ENCODE data around the gene CD86.

The CD86 gene

GRCh38 chr3:122100083-122100482 lies 44.9 kb downstream of the CD86 start:
- no peak for DNase-seq (ENCODE audit: low read depth)
- TF ChIP-seq, protein P1, sequence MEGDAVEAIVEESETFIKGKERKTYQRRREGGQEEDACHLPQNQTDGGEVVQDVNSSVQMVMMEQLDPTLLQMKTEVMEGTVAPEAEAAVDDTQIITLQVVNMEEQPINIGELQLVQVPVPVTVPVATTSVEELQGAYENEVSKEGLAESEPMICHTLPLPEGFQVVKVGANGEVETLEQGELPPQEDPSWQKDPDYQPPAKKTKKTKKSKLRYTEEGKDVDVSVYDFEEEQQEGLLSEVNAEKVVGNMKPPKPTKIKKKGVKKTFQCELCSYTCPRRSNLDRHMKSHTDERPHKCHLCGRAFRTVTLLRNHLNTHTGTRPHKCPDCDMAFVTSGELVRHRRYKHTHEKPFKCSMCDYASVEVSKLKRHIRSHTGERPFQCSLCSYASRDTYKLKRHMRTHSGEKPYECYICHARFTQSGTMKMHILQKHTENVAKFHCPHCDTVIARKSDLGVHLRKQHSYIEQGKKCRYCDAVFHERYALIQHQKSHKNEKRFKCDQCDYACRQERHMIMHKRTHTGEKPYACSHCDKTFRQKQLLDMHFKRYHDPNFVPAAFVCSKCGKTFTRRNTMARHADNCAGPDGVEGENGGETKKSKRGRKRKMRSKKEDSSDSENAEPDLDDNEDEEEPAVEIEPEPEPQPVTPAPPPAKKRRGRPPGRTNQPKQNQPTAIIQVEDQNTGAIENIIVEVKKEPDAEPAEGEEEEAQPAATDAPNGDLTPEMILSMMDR (conservative IDR thresholded peaks at IDR 0.05; ENCODE audit: low read depth, low read length) = no peak
- no peak overlapping the region for H3K4me3 ChIP-seq (ENCODE audit: low read length)

- TF ChIP-seq, protein P1 (conservative IDR thresholded peaks at IDR 0.05; ENCODE audit: low read depth, low read length) = no peak
- H3K4me3 ChIP-seq (ENCODE audit: low read length) = no peak overlapping the region
- DNase-seq (ENCODE audit: low read depth) = no peak
Measured at GRCh38 chr3:122100591-122101463, 45.7 kb downstream of the CD86 start.

- TF ChIP-seq, protein P1 (conservative IDR thresholded peaks at IDR 0.05; ENCODE audit: low read depth, low read length) = peak; percentile 53
- peak; percentile 4 for DNase-seq (ENCODE audit: low read depth)
Measured at GRCh38 chr3:122101646-122102045, 46.5 kb downstream of the CD86 start.

DNA sequence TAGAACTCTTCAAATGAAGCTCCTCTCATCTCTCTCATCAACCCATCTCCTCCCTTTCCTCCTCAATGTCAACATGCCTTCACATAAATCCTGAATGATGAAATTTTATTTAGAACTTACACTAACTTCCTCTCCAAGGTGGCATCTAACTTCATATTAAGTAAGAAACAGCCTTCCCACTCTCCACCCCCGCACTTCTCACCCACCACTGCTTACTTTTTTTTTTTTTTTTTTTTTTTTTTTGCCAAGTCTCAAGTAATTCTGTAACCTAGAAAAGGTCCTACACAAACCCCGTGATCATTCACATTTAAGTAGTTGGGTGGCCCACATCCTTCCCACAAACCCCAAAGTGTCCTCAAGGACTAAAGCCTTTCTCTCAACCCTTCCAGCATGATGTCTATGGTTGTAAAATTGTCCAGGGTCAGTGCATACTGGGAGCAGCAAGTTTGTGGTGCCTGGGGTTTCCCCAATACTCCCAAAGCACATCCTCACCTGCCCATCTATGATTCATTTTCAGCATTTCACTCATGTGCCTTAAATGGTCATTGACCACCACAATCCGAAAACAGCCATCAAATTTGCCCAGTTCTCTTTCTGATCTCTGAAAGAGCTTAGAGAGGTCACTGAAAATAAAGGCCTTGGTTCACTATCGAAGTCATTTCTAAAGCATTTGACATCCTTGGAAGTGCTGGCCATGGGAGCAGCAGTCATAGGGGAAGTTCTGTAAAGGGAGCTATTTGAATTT lies 47.2 kb downstream of the CD86 start:
- TF ChIP-seq, protein P1 (conservative IDR thresholded peaks at IDR 0.05; ENCODE audit: low read depth, low read length) = no peak
- no peak for DNase-seq (ENCODE audit: low read depth)
- H3K4me3 ChIP-seq (ENCODE audit: low read length) = no peak overlapping the region

More at GRCh38 chr3:122101646-122102045, 46.5 kb downstream of the CD86 start:
- no peak overlapping the region for H3K4me3 ChIP-seq (ENCODE audit: low read length)

- DNase-seq (ENCODE audit: low read depth) = no peak
- TF ChIP-seq, protein P1 (conservative IDR thresholded peaks at IDR 0.05; ENCODE audit: low read depth, low read length) = no peak
Measured at GRCh38 chr3:122103821-122104514, 48.8 kb downstream of the CD86 start.

GRCh38 chr3:122104515-122105194 lies 49.5 kb downstream of the CD86 start:
- TF ChIP-seq, protein P1 (conservative IDR thresholded peaks at IDR 0.05; ENCODE audit: low read depth, low read length) = no peak
- H3K4me3 ChIP-seq (ENCODE audit: low read length) = no peak overlapping the region
- no peak for DNase-seq (ENCODE audit: low read depth)

More at GRCh38 chr3:122103821-122104514, 48.8 kb downstream of the CD86 start:
- H3K4me3 ChIP-seq (ENCODE audit: low read length) = no peak overlapping the region

All from retinal pigment epithelial cell (primary cell).